Natural killer cell treated with Interleukin-12 subunit alpha and Interleukin-12 subunit beta and Interleukin-15 and Interleukin-18, amount 100 ng/mL, for 72 hours (primary cell): ENCODE measurements around the gene CES2. TPM values are rescaled to one million over a fixed set of nuclear protein-coding genes. Genes with fewer than 3 reads are reported as not detected.
"Not testable (repeated sequence)": the region's sequence is repeated elsewhere in the genome, so short reads cannot be mapped to it uniquely, and the experiment has no call there.

Experiments used
- ATAC-seq, 2 donors: fragments of 150-1000 bp; cut with Tn5 transposase in 1 of 2; sonication (Bioruptor Pico), chemical (Tn5 transposase) in 1 of 2; 2 replicates each; pipeline ENCODE4 v1.10.0; 2021
- DNase-seq: peaks from one replicate; pipeline ENCODE4 v3.0.0; 2022; ENCODE audit warnings: low spot score
- H3K27ac Mint-ChIP-seq, 2 donors: 1 replicate in 1 of 2; 2 replicates in 1 of 2; pipeline ENCODE4 v1.8.0; 2022; ENCODE audit warnings: mixed read lengths in 2 of 2, mild to moderate bottlenecking in 1 of 2, moderate library complexity in 1 of 2
- H3K27me3 Mint-ChIP-seq, 2 donors: 1 replicate in 1 of 2; 2 replicates in 1 of 2; pipeline ENCODE4 v1.8.0; 2022; ENCODE audit warnings: mixed read lengths in 2 of 2
- H3K36me3 Mint-ChIP-seq: one replicate; pipeline ENCODE4 v1.8.0; 2022; ENCODE audit warnings: mixed read lengths
- H3K4me1 Mint-ChIP-seq, 2 donors: 1 replicate in 1 of 2; 2 replicates in 1 of 2; pipeline ENCODE4 v1.8.0; 2022; ENCODE audit warnings: low read depth in 2 of 2, mixed read lengths in 2 of 2, mild to moderate bottlenecking in 1 of 2
- H3K4me3 Mint-ChIP-seq: one replicate; pipeline ENCODE4 v1.8.0; 2022; ENCODE audit warnings: mixed read lengths
- H3K9me3 Mint-ChIP-seq: 2 replicates; pipeline ENCODE4 v1.8.0; 2022; ENCODE audit warnings: mixed read lengths
- total RNA-seq, 2 donors: library from RNA; stranded (reverse); gene quantifications; one replicate each; pipeline ENCODE4 v1.2.3, GENCODE V29; 2022

Gene CES2
- total RNA-seq, 2 donors from 2014 or later: 27.7 to 36.7 TPM

DNA sequence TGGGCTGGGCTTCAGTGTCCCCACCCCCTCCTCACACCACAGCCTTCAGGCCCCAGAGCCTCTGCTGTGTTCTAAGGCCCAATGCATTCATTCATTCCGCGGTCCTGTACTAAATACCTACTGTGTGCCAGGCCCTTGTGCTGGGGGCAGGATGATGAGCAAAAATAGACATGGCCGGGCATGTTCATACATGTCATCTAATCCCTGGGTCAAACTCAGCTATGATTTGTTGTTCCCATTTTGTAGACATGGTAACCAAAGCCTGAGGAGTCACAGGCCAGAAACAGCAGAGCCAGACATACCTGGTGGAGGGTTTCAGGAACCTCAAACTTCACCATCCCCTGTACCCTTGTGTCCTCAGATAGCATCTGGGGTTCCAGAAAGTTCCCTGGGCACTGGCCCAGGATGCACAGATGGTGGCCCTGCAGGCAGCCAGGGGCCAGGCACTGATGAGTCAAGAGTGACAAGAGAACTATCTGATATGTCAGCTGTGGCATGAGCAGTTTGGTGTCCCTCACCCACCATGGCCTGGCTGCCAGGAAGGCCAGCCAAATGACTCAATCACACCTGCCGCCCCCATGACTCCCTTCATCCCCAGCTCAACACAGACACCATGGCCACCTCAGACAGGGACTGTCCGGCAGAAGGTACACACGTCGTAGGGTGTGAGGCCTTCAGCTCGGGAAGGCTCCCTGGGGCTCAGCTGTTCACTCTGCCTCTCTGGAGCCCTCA lies 7.2 kb upstream of the CES2 start:
- Mint-ChIP-seq H3K27ac (peak overlapping the region; percentile 49 to 62), H3K4me1 (peaks cover 25 to 49% of the 10 kb centered on the region in 2 donors), H3K4me3 (no peak overlapping the region)

DNA sequence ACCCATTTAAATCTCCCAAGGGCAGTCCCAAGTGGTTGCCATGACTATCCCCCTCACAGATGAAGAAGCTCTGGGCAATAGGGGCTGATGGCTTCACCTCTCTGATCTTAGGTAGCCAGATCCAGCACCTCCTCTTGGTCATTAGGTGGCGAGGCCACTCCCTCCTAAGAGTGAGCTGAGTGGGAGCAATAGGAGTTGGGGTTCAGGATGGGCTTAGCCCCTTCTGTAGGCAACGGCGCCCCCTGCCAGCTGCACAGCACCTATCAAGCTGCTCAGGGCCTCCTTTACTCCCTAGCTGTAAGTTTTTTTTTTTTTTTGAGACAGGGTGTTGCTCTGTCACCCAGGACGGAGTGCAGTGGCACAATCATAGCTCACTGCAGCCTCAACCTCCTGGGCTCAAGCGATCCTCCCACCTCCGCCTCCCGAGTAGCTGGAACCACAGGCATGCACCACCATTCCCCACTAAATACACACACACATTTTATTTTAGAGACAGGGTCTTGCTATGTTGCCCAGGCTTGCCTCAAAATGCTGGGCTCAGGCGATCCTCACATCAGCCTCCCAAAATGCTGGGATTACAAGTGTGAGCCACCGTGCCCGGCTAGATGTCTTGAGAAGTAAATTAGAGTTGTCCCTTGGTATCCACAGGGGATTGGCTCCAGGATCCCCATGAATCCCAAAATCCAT lies 6.5 kb upstream of the CES2 start:
- peak overlapping the region in 1 of 2 donors; percentile 72 for H3K27ac Mint-ChIP-seq
- DNase-seq: no peak
- H3K4me1 Mint-ChIP-seq: peaks cover 33 to 50% of the 10 kb centered on the region in 2 donors
- peak; percentile 8 to 34 for ATAC-seq
- H3K9me3 Mint-ChIP-seq: no peaks in the 10 kb centered on the region
- peaks cover 2% of the 10 kb centered on the region in 2 donors for H3K27me3 Mint-ChIP-seq
- H3K36me3 Mint-ChIP-seq: peaks cover 7% of the 10 kb centered on the region
- no peak overlapping the region for H3K4me3 Mint-ChIP-seq

More for the DNA sequence above, 7.2 kb upstream of the CES2 start:
- H3K27me3 Mint-ChIP-seq: peaks cover 8 to 9% of the 10 kb centered on the region in 2 donors
- no peaks in the 10 kb centered on the region for H3K36me3 Mint-ChIP-seq
- DNase-seq (no peak), ATAC-seq (peak; percentile 57 to 61)
- H3K9me3 Mint-ChIP-seq: no peaks in the 10 kb centered on the region

DNA sequence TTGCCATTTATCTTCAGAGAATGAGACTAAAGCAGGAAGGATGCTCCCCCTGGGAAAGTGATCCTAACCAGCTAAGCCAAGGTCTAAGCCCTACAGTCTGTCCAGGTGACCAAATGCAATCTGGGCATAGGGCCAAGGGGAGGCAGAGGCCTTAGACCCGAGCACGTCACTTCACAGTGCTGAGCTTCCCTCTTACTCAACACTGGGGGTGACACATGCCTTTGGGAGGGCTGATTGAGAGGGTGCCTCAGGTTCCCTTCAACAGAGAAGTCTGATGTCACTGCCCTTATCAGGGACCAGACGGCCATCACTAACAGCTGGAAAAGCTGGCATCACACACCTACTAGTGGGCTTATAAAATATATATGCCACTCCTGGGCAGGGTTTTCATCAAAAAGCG lies 5.1 kb upstream of the CES2 start:
- Mint-ChIP-seq H3K27me3 (no peaks in the 10 kb centered on the region), H3K36me3 (peaks cover 10% of the 10 kb centered on the region), H3K27ac (peak overlapping the region in 1 of 2 donors; percentile 72), H3K4me3 (no peak overlapping the region), H3K9me3 (no peaks in the 10 kb centered on the region), H3K4me1 (peaks cover 45 to 55% of the 10 kb centered on the region in 2 donors)
- ATAC-seq (no peak), DNase-seq (no peak)

DNA sequence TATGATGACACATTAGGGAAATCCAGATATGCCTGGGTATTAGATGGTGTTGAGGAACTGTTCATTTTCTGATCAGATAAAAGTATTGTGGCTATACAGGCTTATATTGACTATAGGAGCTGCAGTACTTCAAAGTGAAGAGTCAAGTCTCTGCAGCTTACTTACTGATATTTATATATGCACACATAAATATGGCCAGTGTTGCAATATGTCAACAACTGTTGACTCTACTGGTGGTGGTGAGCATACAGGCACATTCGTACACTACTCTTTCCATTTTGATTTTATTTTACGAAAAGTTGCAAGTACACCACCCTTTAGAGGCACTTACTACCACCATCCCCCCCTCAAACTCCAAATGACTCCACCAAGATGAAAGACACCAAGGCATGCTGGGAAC lies 3.7 kb upstream of the CES2 start:
- ATAC-seq (no peak), DNase-seq (no peak)
- H3K27me3 Mint-ChIP-seq: no peaks in the 10 kb centered on the region
- peaks cover 56 to 59% of the 10 kb centered on the region in 2 donors for H3K4me1 Mint-ChIP-seq
- H3K4me3 Mint-ChIP-seq: no peak overlapping the region
- H3K9me3 Mint-ChIP-seq: no peaks in the 10 kb centered on the region
- H3K27ac Mint-ChIP-seq: no peak overlapping the region
- peaks cover 10% of the 10 kb centered on the region for H3K36me3 Mint-ChIP-seq

DNA sequence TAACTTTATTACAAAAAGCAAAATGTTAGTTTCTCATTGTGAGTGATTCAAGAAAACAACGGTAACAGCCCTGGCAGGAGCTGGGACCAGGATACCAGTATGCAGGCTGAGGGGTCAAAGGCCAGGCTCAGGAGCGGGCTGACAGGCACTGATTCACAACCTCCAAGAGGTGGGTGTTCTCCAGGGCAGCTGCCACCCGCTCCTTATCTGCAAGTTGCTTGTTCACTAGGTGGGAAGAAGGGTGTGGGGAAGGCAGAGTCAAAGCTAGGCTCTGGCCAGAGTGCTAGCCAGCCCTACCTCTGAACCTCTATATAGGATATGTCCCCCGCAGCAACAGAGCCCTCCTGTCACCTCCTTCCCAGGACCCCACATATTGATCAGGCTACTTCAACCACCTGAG lies 3.2 kb upstream of the CES2 start:
- H3K27me3 Mint-ChIP-seq: no peaks in the 10 kb centered on the region
- ATAC-seq (no peak), DNase-seq (no peak)
- H3K4me1 Mint-ChIP-seq: peaks cover 56% of the 10 kb centered on the region in 2 donors
- H3K9me3 Mint-ChIP-seq: no peaks in the 10 kb centered on the region
- peaks cover 10% of the 10 kb centered on the region for H3K36me3 Mint-ChIP-seq
- H3K27ac Mint-ChIP-seq: peak overlapping the region in 1 of 2 donors; percentile 98
- peak overlapping the region; percentile 95 for H3K4me3 Mint-ChIP-seq

DNA sequence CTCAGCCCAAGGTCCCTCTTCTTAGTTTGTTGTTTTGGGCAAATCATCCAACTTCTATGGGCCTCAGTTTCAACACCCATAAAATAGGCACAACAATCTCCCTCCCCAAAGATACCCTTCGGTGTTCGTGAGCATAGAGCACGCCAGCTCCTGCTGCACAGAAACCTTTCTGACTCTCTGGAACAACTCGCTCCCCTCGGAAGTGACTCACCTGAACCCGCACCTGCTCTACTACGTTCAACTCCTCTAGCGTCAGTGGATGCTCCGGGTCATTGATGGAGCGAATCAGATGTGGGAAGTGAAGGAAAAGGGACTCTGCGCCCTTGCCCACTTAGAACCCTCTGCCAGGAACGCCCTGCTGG lies 1.6 kb upstream of the CES2 start:
- Mint-ChIP-seq H3K4me1 (peaks cover 47 to 48% of the 10 kb centered on the region in 2 donors), H3K36me3 (peaks cover 10% of the 10 kb centered on the region), H3K27me3 (no peaks in the 10 kb centered on the region), H3K27ac (peak overlapping the region; percentile 97 to 98), H3K4me3 (peak overlapping the region; percentile 95), H3K9me3 (no peaks in the 10 kb centered on the region)
- no peak for DNase-seq
- peak in 1 of 2 donors; percentile 39 for ATAC-seq

DNA sequence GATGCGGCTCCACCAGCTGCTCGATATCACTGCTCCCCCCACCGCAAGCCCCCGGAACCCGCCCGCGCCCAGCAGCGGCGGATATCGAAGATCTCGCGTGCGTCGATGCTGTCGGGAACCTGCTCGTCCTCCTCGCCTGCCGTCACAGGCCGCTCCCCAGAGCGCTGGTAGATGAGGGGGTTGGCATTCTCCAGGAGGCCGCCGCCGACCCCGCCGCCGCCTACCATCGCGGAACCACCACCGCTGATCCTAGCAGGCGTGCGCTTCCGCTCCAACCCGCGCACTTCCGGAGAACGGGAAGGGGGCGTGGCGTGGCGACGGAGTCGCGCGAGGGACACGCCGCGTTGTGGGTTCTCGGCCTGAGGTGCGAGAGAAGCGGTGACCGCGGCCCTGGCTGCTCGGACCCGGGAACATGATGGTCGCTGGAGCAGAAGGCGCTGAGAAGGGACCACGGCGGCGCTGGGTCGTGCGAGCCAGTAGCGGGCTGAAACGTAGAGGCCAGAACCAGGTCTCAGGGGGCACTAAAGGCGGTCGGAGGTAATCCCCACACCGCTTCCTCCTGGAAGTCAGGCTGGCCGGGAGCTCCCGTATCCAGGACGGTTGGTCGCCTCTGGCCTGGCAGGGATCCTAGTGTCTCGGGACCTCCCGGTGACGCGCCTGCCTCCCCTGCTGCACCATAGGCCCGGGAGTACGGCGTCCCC lies 1.0 kb upstream of the CES2 start, which contains the start of gene CIAO2B:
CIAO2B (minus strand) TSS at position 265 of the 701 bp plus-strand sequence; CDS start at position 227, 38 bp downstream.
- Mint-ChIP-seq H3K27ac (peak within 1 kb of the TSS; percentile 97 to 98), H3K4me1 (peaks cover 47 to 48% of the 10 kb centered on the region in 2 donors), H3K27me3 (no peaks in the 10 kb centered on the region), H3K4me3 (peak within 1 kb of the TSS; percentile 95), H3K9me3 (no peaks in the 10 kb centered on the region), H3K36me3 (peaks cover 10% of the 10 kb centered on the region)
- ATAC-seq: peak; percentile 92 to 93
- DNase-seq: peak; percentile 93

DNA sequence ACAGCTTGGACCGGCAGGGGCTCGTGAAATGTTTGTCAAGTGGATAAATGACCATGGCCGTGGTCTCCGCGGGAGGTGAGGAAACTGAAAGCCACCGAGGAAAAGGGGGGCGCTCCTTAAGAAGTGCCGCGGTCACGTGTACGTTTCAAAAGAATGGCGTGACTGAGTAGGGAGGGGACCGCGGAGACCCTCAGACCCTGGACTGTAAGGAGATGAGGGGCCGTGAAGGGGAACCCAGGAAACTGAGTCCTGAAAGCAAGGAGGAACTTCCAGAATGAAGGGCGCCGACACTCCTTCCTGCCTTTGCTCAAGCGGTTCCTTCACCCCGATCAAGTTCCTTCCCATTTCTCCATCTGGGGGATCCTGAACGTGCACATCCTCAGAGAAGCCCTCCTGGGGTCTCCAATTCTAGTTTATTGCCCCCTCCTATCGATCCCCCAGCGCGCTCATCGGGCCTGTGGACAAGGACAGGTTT lies 440 bp upstream of the CES2 start:
- DNase-seq, H3K9me3 Mint-ChIP-seq, H3K27me3 Mint-ChIP-seq: not testable (repeated sequence)
- Mint-ChIP-seq H3K27ac (peak overlapping the region; percentile 97 to 98), H3K4me3 (peak overlapping the region; percentile 95), H3K4me1 (peaks cover 47 to 48% of the 10 kb centered on the region in 2 donors), H3K36me3 (peaks cover 10% of the 10 kb centered on the region)
- ATAC-seq: peak in 1 of 2 donors; percentile 63

DNA sequence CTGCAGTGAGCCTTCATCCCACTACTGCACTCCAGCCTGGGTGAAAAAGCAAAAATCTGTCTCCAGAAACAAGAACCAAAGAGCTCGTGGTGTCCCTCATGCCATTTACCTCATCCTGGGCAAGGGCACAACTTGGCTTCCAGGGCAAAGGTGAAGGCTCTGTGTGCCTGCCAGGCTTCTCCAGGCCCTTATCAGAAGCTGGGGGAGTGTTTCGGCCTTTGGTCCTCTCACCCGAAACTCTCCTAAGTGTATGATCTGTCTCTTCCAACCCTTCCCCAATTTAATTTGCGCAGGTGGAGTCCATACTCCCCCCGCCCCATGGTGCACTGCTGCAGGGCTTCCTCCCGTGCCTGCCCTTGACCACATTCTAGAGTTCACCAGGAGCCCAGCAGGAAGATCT lies 1.1 kb downstream of the CES2 start:
- Mint-ChIP-seq H3K4me1 (peaks cover 47 to 48% of the 10 kb centered on the region in 2 donors), H3K9me3 (no peaks in the 10 kb centered on the region), H3K27me3 (no peaks in the 10 kb centered on the region), H3K4me3 (peak overlapping the region; percentile 95), H3K27ac (peak overlapping the region; percentile 37 to 70), H3K36me3 (peaks cover 10% of the 10 kb centered on the region)
- ATAC-seq: no peak
- DNase-seq: no peak

DNA sequence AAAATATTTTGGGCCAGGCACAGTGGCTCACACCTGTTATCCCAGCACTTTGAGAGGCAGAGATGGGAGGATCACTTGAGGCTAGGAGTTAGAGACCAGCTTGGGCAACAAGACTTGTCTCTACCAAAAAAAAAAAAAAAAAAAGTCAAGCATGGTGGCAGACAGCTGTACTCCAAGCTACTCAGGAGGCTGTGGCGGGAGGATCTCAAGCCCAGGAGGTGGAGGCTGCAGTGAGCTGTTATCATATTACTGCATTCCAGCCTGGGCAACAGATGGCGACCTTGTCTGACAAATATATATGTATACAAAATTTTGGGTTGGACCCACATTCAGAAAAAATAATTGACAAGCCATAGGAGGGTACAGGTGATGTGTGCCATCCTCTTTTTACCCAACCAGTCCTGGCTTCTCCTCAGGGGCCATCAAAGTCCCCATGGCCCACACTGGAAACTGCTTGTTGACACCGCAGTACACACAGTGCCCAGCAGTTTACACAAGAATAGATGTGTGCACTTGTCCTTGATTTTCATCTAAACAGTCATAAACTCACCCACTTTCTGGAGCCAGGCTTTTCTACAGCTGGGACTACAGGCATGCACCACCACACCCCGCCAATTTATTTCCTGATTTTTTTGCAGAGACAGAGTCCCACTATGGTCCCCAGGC lies 1.7 kb downstream of the CES2 start:
- Mint-ChIP-seq H3K9me3 (no peaks in the 10 kb centered on the region), H3K36me3 (peaks cover 10% of the 10 kb centered on the region), H3K4me3 (peak overlapping the region; percentile 95), H3K27ac (peak overlapping the region; percentile 37 to 70), H3K27me3 (no peaks in the 10 kb centered on the region), H3K4me1 (peaks cover 41 to 44% of the 10 kb centered on the region in 2 donors)
- ATAC-seq (no peak), DNase-seq (no peak)

DNA sequence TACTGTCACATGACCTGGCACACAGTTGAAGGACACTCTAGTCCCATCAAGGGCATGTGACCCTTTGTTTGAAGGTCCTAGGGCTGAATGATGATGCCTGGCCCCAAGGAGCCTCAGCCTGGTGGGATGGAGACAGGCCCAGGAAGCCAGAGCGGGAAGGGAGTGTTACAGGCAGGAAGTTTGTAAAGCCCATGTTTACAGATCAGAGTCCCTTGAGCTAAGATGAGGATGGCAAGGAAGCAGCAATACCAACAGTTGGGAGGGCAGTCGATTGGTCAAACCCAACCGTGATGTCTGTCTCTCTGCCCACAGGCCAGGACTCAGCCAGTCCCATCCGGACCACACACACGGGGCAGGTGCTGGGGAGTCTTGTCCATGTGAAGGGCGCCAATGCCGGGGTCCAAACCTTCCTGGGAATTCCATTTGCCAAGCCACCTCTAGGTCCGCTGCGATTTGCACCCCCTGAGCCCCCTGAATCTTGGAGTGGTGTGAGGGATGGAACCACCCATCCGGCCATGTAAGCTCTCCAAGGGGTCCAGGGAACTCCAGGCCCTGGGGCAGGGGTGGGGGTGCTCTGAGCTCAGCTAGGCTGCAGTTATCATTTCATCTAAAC lies 2.5 kb downstream of the CES2 start:
- Mint-ChIP-seq H3K9me3 (no peaks in the 10 kb centered on the region), H3K4me1 (peaks cover 33 to 36% of the 10 kb centered on the region in 2 donors), H3K27ac (peak overlapping the region in 1 of 2 donors; percentile 1), H3K27me3 (no peaks in the 10 kb centered on the region), H3K36me3 (peaks cover 10% of the 10 kb centered on the region), H3K4me3 (peak overlapping the region; percentile 26)
- ATAC-seq (no peak), DNase-seq (no peak)

DNA sequence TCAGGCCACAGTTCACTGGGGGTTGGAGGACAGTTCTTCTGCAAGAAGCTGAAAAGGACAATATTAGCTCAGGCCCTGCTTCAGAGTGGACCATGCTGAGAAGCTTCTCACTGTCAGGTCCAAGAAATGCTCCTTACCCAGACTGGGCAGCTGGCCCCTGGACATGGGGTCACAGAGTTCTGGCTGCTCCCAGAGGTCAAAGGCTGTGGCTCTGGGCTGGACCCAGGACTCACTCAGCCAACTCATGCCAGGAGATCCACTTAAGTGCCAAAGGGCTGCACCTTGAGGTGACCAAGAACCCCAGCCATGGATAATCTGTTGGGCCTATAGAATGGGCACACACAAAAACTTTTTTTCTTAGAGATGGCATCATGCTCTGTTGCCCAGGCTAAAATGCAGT lies 4.0 kb downstream of the CES2 start:
- H3K4me3 Mint-ChIP-seq: no peak overlapping the region
- DNase-seq: no peak

DNA sequence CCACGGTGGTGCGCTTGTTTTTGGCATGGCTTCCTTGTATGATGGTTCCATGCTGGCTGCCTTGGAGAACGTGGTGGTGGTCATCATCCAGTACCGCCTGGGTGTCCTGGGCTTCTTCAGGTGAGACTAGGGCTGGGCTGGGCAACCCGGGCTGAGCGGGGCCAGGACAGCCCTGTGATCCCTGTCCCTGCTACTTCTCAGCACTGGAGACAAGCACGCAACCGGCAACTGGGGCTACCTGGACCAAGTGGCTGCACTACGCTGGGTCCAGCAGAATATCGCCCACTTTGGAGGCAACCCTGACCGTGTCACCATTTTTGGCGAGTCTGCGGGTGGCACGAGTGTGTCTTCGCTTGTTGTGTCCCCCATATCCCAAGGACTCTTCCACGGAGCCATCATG lies 4.9 kb downstream of the CES2 start:
- Mint-ChIP-seq H3K4me1 (peaks cover 10 to 18% of the 10 kb centered on the region in 2 donors), H3K9me3 (no peaks in the 10 kb centered on the region), H3K4me3 (no peak overlapping the region), H3K27ac (no peak overlapping the region), H3K27me3 (no peaks in the 10 kb centered on the region), H3K36me3 (no peaks in the 10 kb centered on the region)
- no peak for ATAC-seq
- DNase-seq: no peak

More for the DNA sequence above, 4.0 kb downstream of the CES2 start:
- H3K27me3 Mint-ChIP-seq: no peaks in the 10 kb centered on the region
- H3K27ac Mint-ChIP-seq: no peak overlapping the region
- H3K36me3 Mint-ChIP-seq: no peaks in the 10 kb centered on the region
- no peaks in the 10 kb centered on the region for H3K9me3 Mint-ChIP-seq
- no peak for ATAC-seq
- H3K4me1 Mint-ChIP-seq: peaks cover 18 to 21% of the 10 kb centered on the region in 2 donors
